GM18498 (cell line): Measurements from ENCODE around the gene ATF1.
A peak's percentile ranks its signal among the peaks of the same experiment; 100 is the strongest.

ENCODE experiments used
- ATAC-seq: cut with Tn5 transposase; IDR thresholded peaks from one replicate; pipeline ENCODE4 v1.9.1; 2021; ENCODE audit warnings: mild to moderate bottlenecking, moderate library complexity; ENCODE audit not compliant: unreplicated experiment

Gene ATF1

DNA sequence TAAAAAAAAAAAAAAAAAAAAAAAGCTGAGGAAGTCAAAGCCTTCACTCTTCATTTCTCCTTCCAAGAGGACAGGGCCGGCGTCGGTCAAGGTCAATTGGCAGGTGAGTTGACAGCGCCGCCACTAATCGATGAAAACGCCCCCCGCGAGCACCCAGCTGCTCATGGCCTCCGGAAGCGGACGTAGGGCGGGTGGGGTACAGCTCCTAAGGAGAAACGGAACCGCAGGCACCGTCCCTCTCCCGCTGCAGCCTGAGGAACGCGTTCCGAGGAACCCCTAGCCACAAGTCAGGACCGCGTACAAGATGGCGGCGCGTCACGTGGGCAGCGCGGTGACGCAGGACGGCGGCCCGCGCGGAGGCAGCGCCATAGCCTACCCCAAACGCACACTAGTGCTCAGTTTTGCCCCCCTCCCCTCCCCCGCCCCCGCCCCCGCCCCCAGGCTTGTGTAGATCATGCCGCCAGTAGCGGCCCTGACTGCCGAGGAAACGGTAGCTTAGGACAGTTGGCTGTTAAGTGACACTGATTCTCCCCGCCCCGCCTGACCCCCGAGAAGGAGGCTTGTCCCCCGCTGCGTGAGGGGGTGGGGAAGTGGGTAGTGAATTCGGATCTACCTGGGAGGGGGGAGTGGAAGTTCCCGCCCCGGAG is at the start of gene ATF1:
ATF1 (plus strand) TSS at position 463 of the 647 bp plus-strand sequence. CDS start 16,045 bp downstream, outside the sequence.
- ATAC-seq, result peak; percentile 79

DNA sequence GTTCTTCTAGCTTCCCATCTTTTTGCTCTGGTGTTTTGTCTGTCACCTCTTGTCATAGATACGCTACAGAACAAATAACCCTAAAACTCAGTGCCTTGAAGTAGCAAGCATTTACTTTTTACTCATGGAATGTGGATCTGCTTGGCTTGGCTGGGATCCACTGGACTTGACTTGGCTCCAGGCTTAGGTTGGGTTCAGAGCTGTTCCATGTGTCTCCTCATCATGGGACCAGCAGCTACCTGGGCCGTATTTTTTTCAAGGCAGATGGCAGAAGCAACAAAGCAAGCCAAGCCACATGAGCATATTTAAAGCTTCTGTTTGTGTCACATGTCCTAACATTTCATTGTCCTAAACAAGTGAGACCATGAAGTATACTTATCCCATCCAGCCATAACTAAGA is 48.7 kb upstream of the ATF1 start:
- no peak for ATAC-seq

DNA sequence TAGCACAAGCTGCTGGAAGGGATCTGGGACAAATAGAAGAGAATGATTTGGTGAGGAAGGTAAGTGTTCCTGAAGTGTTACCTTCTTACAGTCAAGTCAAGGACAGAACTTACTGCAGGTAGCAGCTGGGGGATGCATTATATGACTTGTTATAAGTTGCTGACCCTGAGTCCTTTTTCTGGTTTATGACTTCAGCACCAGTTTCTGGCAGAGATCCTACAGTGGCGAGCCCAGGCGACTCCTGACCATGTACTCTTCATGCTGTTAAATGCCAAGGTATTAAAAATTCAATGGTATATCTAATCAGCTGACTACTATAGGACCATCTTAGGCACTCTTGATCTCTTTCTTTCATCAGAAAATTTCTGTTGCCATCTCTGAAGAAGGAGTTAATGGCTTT is 45.1 kb upstream of the ATF1 start:
- no peak for ATAC-seq

DNA sequence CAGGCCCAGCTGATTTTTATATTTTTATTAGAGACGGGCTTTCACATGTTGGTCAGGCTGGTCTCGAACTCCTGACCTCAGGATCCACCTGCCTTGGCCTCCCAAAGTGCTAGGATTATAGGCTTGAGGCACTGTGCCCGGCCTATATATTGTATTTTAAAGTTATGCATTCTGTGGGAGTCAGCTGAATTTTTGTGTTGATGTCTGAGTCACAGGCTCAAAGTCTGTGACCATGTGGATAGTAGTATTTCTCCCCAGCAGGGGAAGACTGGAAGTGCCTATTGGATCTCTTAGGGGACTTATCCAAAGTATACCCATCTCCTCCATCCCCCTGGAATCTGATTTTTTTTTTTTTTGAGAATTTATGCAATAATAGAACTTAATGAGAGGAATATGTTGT is 43.8 kb upstream of the ATF1 start:
- no peak for ATAC-seq

DNA sequence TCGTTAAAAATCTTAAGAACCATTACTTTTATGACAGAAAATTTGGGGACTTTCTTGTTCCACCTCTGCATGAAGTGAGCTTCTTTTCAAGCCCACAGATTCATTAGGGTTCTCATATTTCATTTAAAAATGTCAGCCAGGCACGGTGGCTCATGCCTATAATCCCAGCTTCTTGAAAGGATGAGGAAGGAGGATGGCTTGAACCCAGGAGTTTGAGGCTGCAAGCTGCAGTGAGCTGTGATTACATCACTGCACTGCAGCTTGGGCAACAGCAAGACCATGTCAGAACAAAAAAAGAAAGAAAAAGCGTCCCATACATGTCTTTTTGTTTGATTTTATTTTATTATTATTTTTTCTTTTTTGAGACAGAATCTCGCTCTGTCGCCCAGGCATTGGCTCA is 43.4 kb upstream of the ATF1 start:
- no peak for ATAC-seq

DNA sequence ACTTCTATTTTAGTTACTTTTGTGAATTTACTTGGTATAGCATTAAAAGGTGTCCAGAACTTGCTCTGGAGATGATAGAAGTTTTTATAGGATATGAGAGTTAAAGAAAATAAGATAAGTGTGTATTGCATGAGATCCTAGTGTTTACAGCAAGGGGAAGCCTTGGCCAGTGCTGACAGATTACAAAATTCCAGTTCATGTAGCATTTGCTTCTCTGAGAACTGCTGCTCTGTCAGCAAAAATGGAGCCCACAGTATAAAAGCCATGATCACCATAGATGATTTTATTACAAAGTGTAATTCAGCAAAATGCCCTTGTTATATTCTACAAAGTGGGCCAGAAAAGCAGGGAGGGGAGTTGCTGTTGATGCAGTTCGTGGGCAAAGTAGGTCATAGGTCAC is 40.0 kb upstream of the ATF1 start:
- ATAC-seq, result no peak

DNA sequence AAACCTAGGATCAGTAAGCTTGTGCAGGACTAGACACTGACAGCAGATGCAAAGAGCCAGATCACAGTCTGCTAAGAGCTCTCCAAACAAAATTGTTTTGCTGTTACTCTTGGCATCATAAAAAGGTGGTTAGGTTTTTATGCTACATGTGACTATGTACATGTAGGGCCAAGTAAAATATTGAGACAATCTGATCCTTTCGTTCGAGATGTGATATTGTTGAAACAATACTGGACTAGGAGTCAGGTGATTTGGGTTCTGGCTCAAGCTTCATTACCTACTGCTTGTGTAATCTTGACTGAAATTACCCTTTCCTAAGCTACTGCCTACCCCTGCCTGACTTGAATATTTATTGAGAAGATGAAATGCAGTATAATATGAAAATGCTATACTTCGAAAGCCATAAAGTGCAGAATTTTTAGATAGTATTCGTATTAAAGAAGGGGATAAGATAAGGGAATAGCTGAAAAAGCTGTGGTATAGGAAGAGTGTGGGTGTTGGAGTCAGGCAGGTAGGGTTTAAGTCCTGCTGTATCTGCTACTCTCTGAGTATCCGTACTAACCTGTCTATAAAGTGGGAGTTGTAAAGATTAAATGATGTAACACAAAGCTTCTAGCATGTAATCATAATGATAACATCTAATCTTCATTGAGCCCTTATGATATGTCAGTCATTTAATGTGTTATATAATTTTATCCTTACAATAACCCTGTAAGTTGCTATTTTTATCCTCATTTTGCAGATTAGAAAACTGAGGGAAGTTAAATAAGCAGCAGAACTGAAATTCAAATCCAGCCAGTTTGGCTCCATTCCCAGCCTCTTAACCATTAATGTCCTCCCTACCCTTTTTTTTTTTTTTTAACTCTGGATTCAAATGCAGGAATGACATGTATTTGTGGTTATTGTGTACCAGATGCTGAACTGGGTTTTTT is 38.6 kb upstream of the ATF1 start:
- ATAC-seq, result no peak

DNA sequence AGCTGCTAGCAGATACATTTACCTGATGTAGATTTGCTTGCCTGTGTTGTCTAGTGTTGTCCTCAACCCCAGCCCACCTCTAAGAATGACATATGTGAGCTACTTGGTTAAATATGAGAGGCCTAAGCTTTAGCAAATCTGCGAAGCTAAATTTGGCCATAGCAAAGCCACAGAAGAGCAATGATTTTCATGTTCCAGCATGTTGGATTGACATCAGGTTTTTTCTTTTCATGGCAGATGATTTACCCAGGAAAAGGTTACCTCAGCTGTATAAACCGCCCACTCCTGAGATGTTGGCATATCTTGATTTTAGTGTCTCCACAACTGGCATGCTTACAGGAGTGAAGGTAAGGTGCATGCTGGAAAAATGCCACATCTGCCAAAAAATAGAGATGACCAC is 36.4 kb upstream of the ATF1 start:
- no peak for ATAC-seq

DNA sequence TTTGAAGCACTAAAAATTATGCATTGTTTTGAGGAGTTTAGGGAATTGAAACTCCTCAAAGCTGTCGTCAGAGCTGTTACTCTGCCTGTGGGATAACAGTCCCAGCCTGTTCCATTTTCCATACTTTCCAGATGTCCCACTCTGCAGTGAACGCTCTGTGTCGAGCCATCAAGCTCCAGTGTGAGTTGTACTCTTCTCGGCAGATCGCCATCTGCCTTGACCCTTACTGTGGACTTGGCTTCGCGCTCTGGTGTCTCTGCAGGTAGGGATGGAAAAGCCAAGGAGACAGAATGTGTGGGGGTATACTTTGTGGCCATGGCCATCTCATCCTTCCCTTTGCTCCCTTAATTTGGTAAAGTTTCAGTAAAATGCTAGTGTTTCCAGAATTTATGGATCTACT is 35.5 kb upstream of the ATF1 start:
- no peak for ATAC-seq

DNA sequence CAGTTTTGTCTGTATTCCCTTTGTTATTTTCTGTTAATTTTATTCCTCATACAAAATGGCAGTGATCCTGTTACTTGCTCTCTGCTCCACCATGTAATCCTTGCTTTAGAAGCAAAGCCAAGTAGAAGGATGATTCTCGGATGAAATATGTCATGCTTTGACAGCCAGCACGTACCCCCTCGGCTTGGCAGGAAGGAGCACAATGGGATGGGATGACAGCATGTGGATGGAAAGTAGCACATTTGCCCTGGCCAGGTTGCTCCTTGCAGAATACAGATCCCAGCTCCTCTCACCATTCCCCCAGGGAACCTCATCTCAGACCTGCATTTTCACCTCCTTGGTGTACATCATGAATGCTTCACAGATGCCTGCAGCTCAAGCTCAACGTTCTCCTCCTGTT is 35.1 kb upstream of the ATF1 start:
- ATAC-seq, result no peak

DNA sequence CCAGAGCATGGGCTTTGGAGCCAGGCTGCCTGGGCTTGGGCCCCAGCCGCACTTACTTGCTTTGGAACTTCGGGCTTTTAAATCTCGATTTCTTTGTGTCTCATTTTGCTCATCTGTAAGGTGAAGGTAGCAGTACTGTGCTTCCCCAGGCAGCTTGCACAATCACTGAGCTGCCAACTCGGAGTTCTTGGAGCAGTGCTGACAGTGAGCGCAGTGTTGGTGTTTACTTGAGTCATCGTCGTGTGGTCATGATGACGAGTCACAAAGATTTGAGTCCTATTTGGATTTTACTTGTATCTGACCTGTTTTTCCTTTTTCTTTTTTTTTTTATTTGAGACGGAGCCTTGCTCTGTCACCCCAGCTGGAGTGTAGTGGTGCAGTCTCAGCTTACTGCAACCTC is 31.3 kb upstream of the ATF1 start:
- no peak for ATAC-seq

DNA sequence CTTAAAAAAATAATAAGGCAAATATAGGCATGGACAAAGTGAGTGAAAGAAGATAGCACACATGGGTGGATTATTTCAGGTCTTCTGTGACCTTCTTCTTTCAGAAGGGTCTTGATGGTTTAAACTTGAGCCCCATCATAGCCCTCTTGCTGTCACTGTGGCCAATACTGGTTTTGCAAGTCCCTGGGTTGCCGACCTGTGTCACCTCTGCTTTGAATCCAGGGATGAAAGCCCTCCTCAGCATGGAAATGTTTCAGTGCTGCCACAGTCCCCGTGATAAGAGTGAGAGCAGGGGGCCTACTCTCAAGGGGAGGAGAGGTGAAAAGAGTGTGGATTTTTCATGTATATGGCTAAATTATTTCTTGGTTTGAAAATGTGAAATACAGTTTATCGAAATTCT is 30.2 kb upstream of the ATF1 start:
- no peak for ATAC-seq

DNA sequence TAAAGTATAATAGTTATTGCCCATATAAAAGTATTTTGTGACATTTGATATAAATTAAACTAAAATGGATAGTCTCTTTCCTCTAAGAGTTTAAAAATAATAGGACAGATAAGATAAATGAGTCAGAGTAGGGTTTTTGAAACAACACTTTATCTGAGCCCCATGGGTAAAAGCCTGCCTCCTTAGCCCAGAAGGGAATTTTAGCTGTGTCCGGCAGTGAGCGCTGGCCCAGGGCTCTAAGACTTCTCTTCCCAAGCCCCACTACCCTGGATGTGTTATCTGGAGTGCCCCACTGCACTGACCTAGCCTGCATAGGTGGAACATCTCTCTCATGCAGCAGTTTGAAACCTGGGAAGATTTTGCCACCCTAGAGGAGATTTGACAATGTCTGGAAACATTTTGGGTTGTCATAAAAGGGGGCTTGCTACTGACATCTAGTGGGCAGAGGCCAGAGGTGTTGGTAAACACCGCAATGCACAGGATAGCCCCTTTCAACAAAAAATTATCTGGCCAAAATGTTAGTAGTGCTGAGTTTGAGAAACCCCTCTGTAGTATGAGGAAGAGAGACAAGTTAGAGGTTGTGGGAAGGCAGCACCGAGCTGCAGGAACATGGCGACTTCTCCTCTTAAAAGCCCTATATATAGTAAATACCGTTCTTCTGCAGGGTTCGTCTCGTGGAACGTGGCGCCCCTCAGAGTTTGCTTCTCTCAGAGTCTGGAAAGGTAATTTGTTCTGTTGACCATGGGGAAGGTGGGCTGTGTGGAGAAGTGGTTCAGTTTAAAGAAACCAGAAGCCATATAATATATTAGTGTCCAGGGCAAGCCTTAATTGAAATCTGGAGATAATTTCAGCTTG is 29.3 kb upstream of the ATF1 start:
- no peak for ATAC-seq

DNA sequence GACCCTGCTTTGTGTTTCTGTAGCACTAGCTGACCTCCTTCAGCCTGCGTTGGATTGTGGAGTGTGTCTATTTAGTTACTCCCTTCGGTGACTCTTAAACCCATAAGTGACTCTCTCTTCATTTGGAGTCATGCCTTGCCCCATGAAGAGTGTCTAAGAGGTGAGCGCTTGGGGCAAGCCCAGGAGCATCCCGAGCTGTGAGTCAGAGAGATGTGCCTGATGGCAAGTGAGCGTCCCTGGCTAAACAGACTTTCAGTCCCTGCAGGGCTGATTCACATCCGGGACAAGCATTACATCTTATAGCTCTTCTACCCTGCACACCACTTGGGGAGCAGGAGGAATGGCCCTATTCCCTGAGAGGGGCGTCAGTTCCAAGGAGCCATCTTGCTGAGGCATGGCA is 24.3 kb upstream of the ATF1 start:
- no peak for ATAC-seq

DNA sequence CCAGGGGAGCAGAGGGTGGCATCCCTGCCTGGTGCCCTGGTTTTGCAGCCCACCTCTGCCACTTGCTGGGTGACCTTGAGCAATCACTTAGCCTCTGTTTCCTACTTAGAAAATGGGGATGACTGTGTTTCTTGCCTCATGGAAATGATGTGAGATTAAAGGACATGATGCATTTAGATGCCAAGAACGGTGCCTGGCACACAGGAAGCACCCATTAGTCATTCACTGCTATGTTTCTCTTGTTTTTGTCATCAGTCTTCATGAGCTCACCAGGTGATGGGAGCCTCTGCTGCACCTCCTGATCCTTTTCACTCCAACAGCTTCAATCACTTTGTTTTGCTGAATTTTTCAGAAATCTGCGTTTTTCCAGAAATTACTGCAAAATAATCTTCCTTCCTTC is 23.6 kb upstream of the ATF1 start:
- no peak for ATAC-seq

DNA sequence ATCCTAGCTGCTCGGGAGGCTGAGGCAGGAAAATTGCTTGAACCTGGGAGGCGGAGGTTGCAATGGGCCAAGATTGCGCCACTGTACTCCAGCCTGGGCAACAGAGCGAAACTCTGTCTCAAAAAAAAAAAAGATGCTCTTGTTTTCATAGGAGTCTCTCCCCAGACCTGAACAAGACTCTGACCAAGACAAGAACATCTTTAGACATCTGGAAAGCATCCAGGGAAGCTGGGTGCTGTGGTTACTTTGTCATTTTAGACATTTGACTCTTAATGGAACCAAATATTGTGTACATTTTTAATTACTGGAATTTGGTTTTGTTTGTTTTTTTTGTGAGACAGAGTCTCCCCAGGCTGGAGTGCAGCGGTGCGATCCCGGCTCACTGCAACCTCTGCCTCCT is 21.1 kb upstream of the ATF1 start:
- ATAC-seq, result no peak

DNA sequence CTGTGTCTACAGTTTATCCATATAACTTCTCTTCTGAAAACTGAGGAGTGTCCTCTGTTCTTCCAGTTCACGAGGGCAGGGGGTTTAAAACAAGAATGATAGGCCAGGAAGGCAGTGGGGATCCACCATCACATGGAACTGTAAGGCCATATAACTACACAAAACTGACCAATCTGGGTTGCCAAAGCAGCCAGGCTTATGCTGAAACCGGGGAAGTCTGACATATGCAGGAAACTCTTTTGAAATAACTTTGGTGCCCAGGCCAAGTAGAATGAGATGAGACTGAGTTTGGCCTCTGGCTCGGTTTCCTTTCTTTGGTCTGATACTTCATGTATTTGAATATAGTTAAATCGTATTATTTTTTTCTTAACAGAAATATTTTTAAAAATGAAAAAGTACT is 18.0 kb upstream of the ATF1 start:
- ATAC-seq, result no peak

DNA sequence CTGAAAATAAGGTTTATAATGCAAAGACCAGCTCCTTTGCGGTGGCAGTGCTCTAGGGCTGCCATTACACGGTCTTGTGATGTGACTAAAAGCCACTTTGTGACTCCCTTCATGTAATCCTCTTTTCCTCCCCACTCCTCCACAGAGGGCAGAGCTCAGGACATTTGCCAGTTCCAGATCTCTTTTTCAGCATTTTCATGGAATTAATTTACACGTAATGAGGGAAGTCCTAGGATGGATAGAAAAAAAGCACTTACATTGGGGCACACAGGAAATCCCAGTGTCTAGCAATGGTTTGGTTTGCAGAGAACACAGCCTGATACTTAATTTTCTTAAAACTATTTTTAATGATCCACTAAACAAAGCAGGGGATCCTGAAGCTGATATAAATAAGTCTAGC is 17.5 kb upstream of the ATF1 start:
- ATAC-seq, result no peak

DNA sequence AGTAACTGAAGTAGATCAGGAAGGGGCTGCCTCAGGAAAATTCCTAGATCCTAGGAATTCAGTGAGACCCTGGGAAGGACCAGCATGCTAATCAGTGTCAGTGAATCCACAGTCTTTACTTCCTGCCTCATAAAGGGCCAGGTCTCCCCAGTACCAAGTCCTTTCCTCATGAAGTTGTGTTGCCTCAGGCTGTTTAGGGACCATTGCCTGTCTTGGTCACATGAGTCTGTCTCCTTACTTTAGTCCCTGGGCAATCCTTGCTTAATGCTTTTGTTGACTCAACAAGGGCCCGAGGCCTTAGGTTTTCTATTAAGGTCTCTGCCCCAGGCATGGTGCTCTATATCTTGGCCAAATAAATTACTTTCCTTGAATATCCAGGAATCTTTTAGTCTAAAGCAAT is 16.1 kb upstream of the ATF1 start:
- no peak for ATAC-seq

DNA sequence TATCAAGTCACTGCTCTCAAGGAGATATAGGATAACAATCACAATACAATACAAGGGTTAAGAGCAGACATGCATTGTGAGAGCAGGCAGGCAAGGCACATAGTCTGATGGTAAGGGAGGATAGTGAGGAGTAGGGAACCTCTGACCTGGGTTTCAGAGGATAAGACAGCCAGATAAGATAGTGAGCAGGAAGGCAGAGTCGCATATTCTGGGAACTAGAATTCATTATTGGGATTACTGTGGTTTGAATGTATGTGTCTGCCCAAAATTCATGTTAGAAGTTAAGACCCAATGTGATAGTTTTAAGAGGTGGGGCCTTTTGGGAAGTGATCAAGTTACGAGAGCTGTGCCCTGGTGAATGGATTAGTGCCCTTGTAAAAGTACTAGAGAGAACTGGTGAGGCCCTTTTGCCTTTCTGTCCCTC is 14.4 kb upstream of the ATF1 start:
- no peak for ATAC-seq

DNA sequence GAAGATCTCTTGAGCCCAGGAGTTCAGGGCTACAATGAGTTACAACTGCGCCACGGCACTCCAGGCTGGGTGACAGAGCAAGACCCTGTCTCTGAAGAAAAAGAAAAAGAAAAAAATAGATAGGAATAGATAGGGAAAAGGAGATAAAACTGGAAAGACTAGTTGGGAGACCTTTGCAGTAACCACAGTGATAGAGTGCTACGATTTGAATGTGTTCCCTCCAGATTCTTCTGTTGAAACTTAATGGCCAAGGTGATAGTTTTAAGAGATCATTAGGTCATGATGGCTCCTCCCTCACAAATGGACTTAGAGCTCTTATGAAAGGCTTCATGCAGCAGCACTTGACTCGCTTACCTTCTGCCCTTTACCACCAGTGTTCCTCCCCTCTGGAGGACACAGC is 13.5 kb upstream of the ATF1 start:
- no peak for ATAC-seq
